ENCODE data around the gene TMEM135. TPM values are rescaled to one million over a fixed set of nuclear protein-coding genes. Genes with fewer than 3 reads are reported as not detected.
A peak's percentile ranks its signal among the peaks of the same experiment; 100 is the strongest.

The TMEM135 gene
- total RNA-seq, 1 experiment from 2014 or later = 95.2 TPM

GRCh38 chr11:87030458-87031054 is 7.2 kb upstream of the TMEM135 start:
- peaks cover 4% of the 10 kb centered on the region; the same call in 1 of the 2 replicates for H3K9me3 ChIP-seq
- H3K4me3 ChIP-seq (ENCODE audit: low read depth, low read length) = no peak overlapping the region
- peaks cover 25% of the 10 kb centered on the region for H3K4me1 ChIP-seq
- no TSS peak for BruUV-seq (replicated peaks)
- H3K27me3 Mint-ChIP-seq (ENCODE audit: insufficient read depth, unreplicated experiment) = no peaks in the 10 kb centered on the region
- TF ChIP-seq, protein P1, sequence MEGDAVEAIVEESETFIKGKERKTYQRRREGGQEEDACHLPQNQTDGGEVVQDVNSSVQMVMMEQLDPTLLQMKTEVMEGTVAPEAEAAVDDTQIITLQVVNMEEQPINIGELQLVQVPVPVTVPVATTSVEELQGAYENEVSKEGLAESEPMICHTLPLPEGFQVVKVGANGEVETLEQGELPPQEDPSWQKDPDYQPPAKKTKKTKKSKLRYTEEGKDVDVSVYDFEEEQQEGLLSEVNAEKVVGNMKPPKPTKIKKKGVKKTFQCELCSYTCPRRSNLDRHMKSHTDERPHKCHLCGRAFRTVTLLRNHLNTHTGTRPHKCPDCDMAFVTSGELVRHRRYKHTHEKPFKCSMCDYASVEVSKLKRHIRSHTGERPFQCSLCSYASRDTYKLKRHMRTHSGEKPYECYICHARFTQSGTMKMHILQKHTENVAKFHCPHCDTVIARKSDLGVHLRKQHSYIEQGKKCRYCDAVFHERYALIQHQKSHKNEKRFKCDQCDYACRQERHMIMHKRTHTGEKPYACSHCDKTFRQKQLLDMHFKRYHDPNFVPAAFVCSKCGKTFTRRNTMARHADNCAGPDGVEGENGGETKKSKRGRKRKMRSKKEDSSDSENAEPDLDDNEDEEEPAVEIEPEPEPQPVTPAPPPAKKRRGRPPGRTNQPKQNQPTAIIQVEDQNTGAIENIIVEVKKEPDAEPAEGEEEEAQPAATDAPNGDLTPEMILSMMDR (IDR thresholded peaks at IDR 0.05; ENCODE audit: insufficient read depth in 1 of 2, low read depth in 1 of 2, low read length in 1 of 2, severe bottlenecking in 1 of 2, unreplicated experiment in 1 of 2) = no peak
- ChIA-PET CTCF (interaction anchor here (1.5 to 1.9 kb wide), 2 partner anchors 25 to 67 kb away, joined by 7 to 10 read pairs; no protein-coding TSS in a partner anchor), POLR2A (interaction anchor here (0.6 kb wide), 2 partner anchors 35 to 269 kb away, joined by 3 to 4 read pairs; no protein-coding TSS in a partner anchor)
- intact Hi-C loops (cut with micrococcal nuclease; ENCODE audit: unreplicated experiment) = no loop called here
- peaks cover 14% of the 10 kb centered on the region for H3K9me3 Mint-ChIP-seq (ENCODE audit: unreplicated experiment)
- peak in 1 of 2 experiments; percentile 47 for DNase-seq
- no peak overlapping the region for H3K27ac Mint-ChIP-seq (ENCODE audit: unreplicated experiment)
- H3K36me3 Mint-ChIP-seq (ENCODE audit: insufficient read depth, unreplicated experiment) = no peaks in the 10 kb centered on the region
- no peaks in the 10 kb centered on the region for H3K36me3 ChIP-seq (ENCODE audit: control insufficient read depth, insufficient read depth, low read length)
- no peak overlapping the region for H3K4me3 Mint-ChIP-seq (ENCODE audit: unreplicated experiment)
- H3K27me3 ChIP-seq (replicated peaks; ENCODE audit: control insufficient read depth, insufficient read depth, low read length) = no peaks in the 10 kb centered on the region
- H3K4me1 Mint-ChIP-seq (ENCODE audit: low read depth, unreplicated experiment) = peaks cover 34% of the 10 kb centered on the region

DNA sequence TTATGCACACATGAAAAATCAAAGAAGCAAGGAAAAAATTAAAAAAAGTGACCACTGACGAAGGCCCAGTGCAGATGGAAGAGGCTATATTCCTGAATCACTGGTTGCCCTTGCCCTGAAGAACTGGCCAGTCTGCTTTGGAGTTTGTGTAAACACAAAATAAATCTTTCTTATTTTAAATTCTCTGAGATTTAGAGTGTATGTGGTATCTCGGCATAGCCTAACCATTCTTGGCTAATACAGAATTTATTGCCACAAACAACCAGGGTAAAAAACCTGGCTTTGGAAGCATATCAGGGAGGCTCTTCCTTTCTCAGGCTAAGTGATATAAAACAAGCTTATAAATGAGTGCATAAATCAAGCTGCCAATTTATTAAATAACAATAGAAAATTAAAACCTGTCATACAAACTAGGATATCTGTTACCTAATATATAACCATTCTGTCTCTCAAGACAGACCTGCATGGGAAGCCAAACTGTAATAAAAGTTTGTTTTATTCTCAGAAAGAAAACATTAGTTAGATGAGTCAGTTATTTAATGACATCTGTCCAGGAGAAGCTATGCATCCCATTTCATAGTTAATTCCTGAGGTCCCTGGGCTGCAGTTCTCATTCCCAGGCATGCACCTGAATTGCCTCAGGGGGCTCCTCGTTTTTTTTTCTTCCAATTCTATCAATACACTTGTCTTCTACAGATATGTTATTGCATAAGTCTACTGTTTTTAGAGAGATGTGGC is 6.1 kb upstream of the TMEM135 start:
- CTCF ChIA-PET = interaction anchor here (1.0 to 1.9 kb wide), 2 partner anchors 66 to 91 kb away, joined by 4 to 7 read pairs; no protein-coding TSS in a partner anchor
- no TSS peak for BruUV-seq (replicated peaks)
- no peak for DNase-seq
- no peaks in the 10 kb centered on the region for H3K36me3 ChIP-seq (ENCODE audit: control insufficient read depth, insufficient read depth, low read length)
- Mint-ChIP-seq H3K27ac (ENCODE audit: unreplicated experiment) (no peak overlapping the region), H3K9me3 (ENCODE audit: unreplicated experiment) (peaks cover 4% of the 10 kb centered on the region), H3K27me3 (ENCODE audit: insufficient read depth, unreplicated experiment) (no peaks in the 10 kb centered on the region), H3K4me1 (ENCODE audit: low read depth, unreplicated experiment) (peaks cover 40% of the 10 kb centered on the region), H3K4me3 (ENCODE audit: unreplicated experiment) (no peak overlapping the region), H3K36me3 (ENCODE audit: insufficient read depth, unreplicated experiment) (no peaks in the 10 kb centered on the region)
- H3K9me3 ChIP-seq = peaks cover under 1% of the 10 kb centered on the region; the same call in 1 of the 2 replicates
- POLR2A ChIA-PET = no interaction called here
- TF ChIP-seq, protein P1 (IDR thresholded peaks at IDR 0.05; ENCODE audit: insufficient read depth in 1 of 2, low read depth in 1 of 2, low read length in 1 of 2, severe bottlenecking in 1 of 2, unreplicated experiment in 1 of 2) = no peak
- H3K27me3 ChIP-seq (replicated peaks; ENCODE audit: control insufficient read depth, insufficient read depth, low read length) = no peaks in the 10 kb centered on the region
- peaks cover 33% of the 10 kb centered on the region for H3K4me1 ChIP-seq
- H3K4me3 ChIP-seq (ENCODE audit: low read depth, low read length) = no peak overlapping the region
- intact Hi-C loops (cut with micrococcal nuclease; ENCODE audit: unreplicated experiment) = no loop called here

DNA sequence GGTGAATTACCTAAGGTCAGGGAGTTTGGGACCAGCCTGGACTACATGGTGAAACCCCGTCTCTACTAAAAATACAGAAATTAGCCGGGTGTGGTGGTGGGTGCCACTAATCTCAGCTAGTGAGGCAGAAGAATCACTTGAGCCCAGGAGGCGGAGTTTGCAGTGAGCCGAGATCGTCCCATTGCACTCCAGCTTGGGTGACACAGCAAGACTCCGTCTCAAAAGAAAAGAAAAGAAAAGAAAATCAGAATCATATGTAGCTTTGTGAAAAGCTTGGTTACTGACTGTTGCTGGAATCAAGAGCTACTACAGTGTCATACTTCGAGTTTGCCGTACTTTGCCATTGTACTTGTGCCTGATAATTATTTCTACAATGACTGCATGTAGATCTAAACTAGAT is 4.2 kb upstream of the TMEM135 start:
- peaks cover 12% of the 10 kb centered on the region for H3K36me3 Mint-ChIP-seq (ENCODE audit: insufficient read depth, unreplicated experiment)
- Histone ChIP-seq H3K9me3 (no peaks in the 10 kb centered on the region), H3K4me3 (ENCODE audit: low read depth, low read length) (no peak overlapping the region), H3K27me3 (replicated peaks; ENCODE audit: control insufficient read depth, insufficient read depth, low read length) (no peaks in the 10 kb centered on the region), H3K36me3 (ENCODE audit: control insufficient read depth, insufficient read depth, low read length) (no peaks in the 10 kb centered on the region), H3K4me1 (peaks cover 34% of the 10 kb centered on the region)
- H3K4me1 Mint-ChIP-seq (ENCODE audit: low read depth, unreplicated experiment) = peaks cover 45% of the 10 kb centered on the region
- no peak overlapping the region for H3K4me3 Mint-ChIP-seq (ENCODE audit: unreplicated experiment)
- intact Hi-C loops (cut with micrococcal nuclease; ENCODE audit: unreplicated experiment) = no loop called here
- no peaks in the 10 kb centered on the region for H3K9me3 Mint-ChIP-seq (ENCODE audit: unreplicated experiment)
- CTCF ChIA-PET = interaction anchor here (0.6 kb wide), 1 partner anchor 429 kb away, joined by 3 read pairs; no protein-coding TSS in a partner anchor
- TF ChIP-seq, protein P1 (IDR thresholded peaks at IDR 0.05; ENCODE audit: insufficient read depth in 1 of 2, low read depth in 1 of 2, low read length in 1 of 2, severe bottlenecking in 1 of 2, unreplicated experiment in 1 of 2) = no peak
- no peak for DNase-seq
- H3K27ac Mint-ChIP-seq (ENCODE audit: unreplicated experiment) = peak overlapping the region; percentile 10
- BruUV-seq (replicated peaks) = no TSS peak
- POLR2A ChIA-PET = no interaction called here
- H3K27me3 Mint-ChIP-seq (ENCODE audit: insufficient read depth, unreplicated experiment) = no peaks in the 10 kb centered on the region
